ENCODE measurements around the gene TMEM30B.

- no peak for TF ChIP-seq HDGF (IDR thresholded peaks at IDR 0.05; ENCODE audit: borderline replicate concordance)
- TF ChIP-seq PKNOX1 (IDR thresholded peaks at IDR 0.05): no peak
- TF ChIP-seq SUZ12 (IDR thresholded peaks at IDR 0.05): no peak
- TF ChIP-seq TARDBP (IDR thresholded peaks at IDR 0.05): no peak
- no peak for TF ChIP-seq L3MBTL2 (conservative IDR thresholded peaks at IDR 0.05)
- no peak for TF ChIP-seq SP1 (IDR thresholded peaks at IDR 0.05)
- TF ChIP-seq FOXM1 (IDR thresholded peaks at IDR 0.05; ENCODE audit: borderline replicate concordance): no peak
- TF ChIP-seq BHLHE40 (IDR thresholded peaks at IDR 0.05; ENCODE audit: borderline replicate concordance): no peak
- TF ChIP-seq FOXA1 (IDR thresholded peaks at IDR 0.05): no peak
- no peak for TF ChIP-seq FOXK2 (IDR thresholded peaks at IDR 0.05)
- no peak for TF ChIP-seq ZNF384 (IDR thresholded peaks at IDR 0.05)
- TF ChIP-seq NFRKB (IDR thresholded peaks at IDR 0.05): no peak
These were observed 7.6 kb upstream of the TMEM30B start for GRCh38 chr14:61288720-61289119.
